ENCODE results near the gene STXBP1. TPM values are rescaled to one million over a fixed set of nuclear protein-coding genes. Genes with fewer than 3 reads are reported as not detected.

Gene STXBP1
- total RNA-seq, 1 donor from 2014 or later, result 5.2 TPM

DNA sequence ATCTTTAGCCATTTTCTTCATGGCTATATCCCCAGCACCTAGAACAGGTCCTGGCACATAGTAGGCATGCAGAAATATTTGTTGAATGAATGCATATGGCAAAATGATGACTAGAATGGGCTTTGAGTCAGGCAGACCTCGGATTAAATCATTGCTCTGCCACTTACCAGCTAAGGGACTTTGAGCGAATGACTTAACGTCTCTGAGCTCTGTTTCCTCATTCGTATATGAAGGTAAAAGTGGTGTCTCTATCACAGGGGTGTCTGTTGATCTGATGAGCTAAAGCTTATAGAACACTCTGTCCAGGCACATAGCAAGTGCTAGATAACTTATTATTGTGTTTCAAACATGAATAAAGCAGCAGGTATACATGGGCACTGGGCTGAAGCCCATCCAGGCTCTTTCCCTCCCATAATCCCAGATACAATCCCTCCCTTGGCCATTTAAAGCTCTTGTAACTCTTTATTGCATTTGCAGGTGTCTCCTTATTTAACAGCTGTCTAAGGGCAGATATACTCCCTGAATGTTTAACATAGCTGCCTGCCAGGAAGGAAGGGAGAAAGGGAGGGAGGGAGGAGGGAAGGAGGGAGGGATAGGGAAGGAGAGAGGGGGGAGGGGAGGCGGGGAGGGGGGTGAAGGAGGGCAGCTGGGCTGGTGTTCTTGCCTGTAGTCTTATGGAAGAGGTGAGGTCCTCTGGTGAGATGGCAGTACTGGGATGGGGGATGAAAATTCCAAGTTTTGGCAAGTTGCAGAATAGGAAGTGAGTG, 23.2 kb upstream of the STXBP1 start:
- Histone ChIP-seq H3K36me3 (ENCODE audit: control insufficient read depth in 3 of 3, insufficient read depth in 3 of 3, low read length in 3 of 3) (no peaks in the 10 kb centered on the region), H3K27me3 (ENCODE audit: control insufficient read depth in 3 of 3, insufficient read depth in 3 of 3, low read length in 3 of 3) (no peaks in the 10 kb centered on the region), H3K9me3 (ENCODE audit: control insufficient read depth in 3 of 3, low read length in 3 of 3) (no peaks in the 10 kb centered on the region), H3K9ac (ENCODE audit: low read depth in 1 of 3, low read length in 3 of 3) (no peak overlapping the region), H3K4me3 (ENCODE audit: low read length in 3 of 3) (no peak overlapping the region), H3K4me1 (ENCODE audit: control insufficient read depth in 3 of 3, insufficient read depth in 3 of 3, low read length in 3 of 3) (peaks cover 0 to 5% (median 0%) of the 10 kb centered on the region in 3 donors), H3K27ac (ENCODE audit: low read depth, low read length) (no peak overlapping the region)

DNA sequence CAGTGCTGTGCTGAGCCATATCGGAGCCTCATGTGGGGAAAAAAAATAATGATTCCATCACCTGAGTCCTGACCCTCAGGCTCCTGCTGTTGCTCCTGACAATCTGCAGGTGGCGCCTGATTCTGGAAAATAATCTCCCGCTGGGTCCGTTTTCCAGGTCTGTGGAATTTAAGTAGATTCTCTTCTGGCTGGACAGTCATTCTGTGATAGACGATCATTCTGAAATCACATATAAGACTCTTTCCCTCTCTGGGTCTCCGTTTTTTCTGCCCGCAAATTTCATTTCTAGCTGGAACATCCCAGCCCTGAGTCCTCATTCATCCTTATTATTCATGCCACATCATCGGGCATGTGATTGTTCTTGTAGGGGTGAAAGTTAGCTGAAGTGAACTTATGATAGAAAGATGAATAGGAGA, 22.1 kb upstream of the STXBP1 start:
- peaks cover 0 to 5% (median 0%) of the 10 kb centered on the region in 3 donors for H3K4me1 ChIP-seq (ENCODE audit: control insufficient read depth in 3 of 3, insufficient read depth in 3 of 3, low read length in 3 of 3)
- no peak overlapping the region for H3K4me3 ChIP-seq (ENCODE audit: low read length in 3 of 3)
- no peaks in the 10 kb centered on the region for H3K27me3 ChIP-seq (ENCODE audit: control insufficient read depth in 3 of 3, insufficient read depth in 3 of 3, low read length in 3 of 3)

DNA sequence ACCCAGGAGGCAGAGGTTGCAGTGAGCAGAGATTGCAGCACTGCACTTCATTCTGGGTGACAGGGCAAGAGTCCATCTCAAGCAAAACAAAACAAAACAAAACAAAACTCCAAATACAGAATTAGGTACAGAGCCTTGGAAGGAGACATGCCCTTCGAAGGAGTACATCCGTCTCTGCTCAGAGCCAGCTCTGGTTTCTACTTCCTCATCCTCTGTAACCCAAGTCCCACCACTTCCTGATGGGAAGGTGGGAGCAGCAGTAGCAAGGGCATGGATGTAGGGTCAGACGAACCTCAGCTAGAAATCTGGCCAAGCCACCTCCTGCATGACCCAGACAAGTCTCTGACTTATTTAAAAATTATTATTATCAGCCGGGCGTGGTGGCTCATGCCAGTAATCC, 16.5 kb upstream of the STXBP1 start:
- H3K9ac ChIP-seq (ENCODE audit: low read depth in 1 of 3, low read length in 3 of 3), result no peak overlapping the region
- no peaks in the 10 kb centered on the region for H3K36me3 ChIP-seq (ENCODE audit: control insufficient read depth in 3 of 3, insufficient read depth in 3 of 3, low read length in 3 of 3)
- H3K27me3 ChIP-seq (ENCODE audit: control insufficient read depth in 3 of 3, insufficient read depth in 3 of 3, low read length in 3 of 3), result peaks cover 0 to 4% (median 0%) of the 10 kb centered on the region in 3 donors
- no peak overlapping the region for H3K27ac ChIP-seq (ENCODE audit: low read depth, low read length)
- H3K4me1 ChIP-seq (ENCODE audit: control insufficient read depth in 3 of 3, insufficient read depth in 3 of 3, low read length in 3 of 3), result no peaks in the 10 kb centered on the region
- no peaks in the 10 kb centered on the region for H3K9me3 ChIP-seq (ENCODE audit: control insufficient read depth in 3 of 3, low read length in 3 of 3)
- H3K4me3 ChIP-seq (ENCODE audit: low read length in 3 of 3), result no peak overlapping the region

More for the DNA sequence above, 22.1 kb upstream of the STXBP1 start:
- H3K9me3 ChIP-seq (ENCODE audit: control insufficient read depth in 3 of 3, low read length in 3 of 3), result no peaks in the 10 kb centered on the region
- no peak overlapping the region for H3K27ac ChIP-seq (ENCODE audit: low read depth, low read length)
- no peaks in the 10 kb centered on the region for H3K36me3 ChIP-seq (ENCODE audit: control insufficient read depth in 3 of 3, insufficient read depth in 3 of 3, low read length in 3 of 3)
- H3K9ac ChIP-seq (ENCODE audit: low read depth in 1 of 3, low read length in 3 of 3), result no peak overlapping the region

DNA sequence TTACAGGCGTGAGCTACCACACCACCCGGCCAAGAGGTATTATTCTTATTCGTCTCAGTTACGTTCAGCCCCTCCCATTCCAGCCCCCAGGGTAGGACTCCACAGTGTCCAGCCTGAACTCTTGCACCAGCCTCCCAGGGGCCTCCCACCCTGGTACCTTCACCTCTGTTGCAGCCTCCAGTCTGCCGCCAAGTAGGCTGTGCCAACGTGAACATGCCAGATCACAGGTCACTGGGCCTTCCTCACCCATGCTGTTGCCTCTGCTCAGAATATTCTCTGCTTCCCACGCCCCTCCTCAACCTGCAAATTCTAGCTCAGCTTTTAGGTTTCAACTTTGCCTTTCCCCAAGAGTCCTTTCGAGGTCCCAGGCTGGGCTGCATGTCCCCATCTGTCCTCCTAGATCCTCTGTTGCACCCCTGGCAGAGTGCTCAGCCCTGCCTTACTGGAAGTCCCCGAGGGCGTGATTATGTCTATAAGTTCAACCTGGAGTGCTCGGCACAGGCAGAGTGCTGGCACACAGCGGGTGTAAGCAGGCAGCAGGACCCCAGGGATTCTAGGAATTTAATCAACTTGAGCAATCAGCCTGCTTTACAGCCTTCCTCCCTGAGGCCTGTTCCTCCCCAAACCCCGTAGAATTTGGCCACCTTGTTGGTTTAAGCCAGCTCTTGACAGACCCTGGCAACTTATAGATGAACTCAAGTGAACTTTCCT, 13.1 kb upstream of the STXBP1 start:
- no peak overlapping the region for H3K9ac ChIP-seq (ENCODE audit: low read depth in 1 of 3, low read length in 3 of 3)
- peaks cover 0 to 4% (median 0%) of the 10 kb centered on the region in 3 donors for H3K27me3 ChIP-seq (ENCODE audit: control insufficient read depth in 3 of 3, insufficient read depth in 3 of 3, low read length in 3 of 3)
- no peaks in the 10 kb centered on the region for H3K4me1 ChIP-seq (ENCODE audit: control insufficient read depth in 3 of 3, insufficient read depth in 3 of 3, low read length in 3 of 3)
- H3K4me3 ChIP-seq (ENCODE audit: low read length in 3 of 3), result no peak overlapping the region
- no peak overlapping the region for H3K27ac ChIP-seq (ENCODE audit: low read depth, low read length)
- H3K9me3 ChIP-seq (ENCODE audit: control insufficient read depth in 3 of 3, low read length in 3 of 3), result no peaks in the 10 kb centered on the region
- H3K36me3 ChIP-seq (ENCODE audit: control insufficient read depth in 3 of 3, insufficient read depth in 3 of 3, low read length in 3 of 3), result no peaks in the 10 kb centered on the region

DNA sequence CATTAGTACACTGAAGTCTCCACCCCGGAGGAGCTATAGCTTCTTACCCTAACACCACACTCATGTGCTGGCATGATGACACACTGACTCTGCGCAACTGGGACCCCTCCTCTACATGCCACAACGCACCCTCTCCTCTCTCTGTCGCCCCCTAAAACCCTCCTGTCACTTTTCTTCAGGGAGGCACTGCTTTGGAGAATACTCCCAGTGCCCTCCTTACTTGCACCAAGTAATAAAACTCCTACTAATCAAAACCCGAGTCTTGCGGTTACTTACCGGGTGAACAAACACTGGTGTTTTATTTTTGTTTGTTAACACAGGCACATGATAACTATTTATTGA, 12.6 kb upstream of the STXBP1 start:
- no peak overlapping the region for H3K4me3 ChIP-seq (ENCODE audit: low read length in 3 of 3)
- no peak overlapping the region for H3K27ac ChIP-seq (ENCODE audit: low read depth, low read length)
- no peak overlapping the region for H3K9ac ChIP-seq (ENCODE audit: low read depth in 1 of 3, low read length in 3 of 3)
- H3K27me3 ChIP-seq (ENCODE audit: control insufficient read depth in 3 of 3, insufficient read depth in 3 of 3, low read length in 3 of 3), result peaks cover 0 to 4% (median 0%) of the 10 kb centered on the region in 3 donors
- H3K4me1 ChIP-seq (ENCODE audit: control insufficient read depth in 3 of 3, insufficient read depth in 3 of 3, low read length in 3 of 3), result no peaks in the 10 kb centered on the region
- H3K36me3 ChIP-seq (ENCODE audit: control insufficient read depth in 3 of 3, insufficient read depth in 3 of 3, low read length in 3 of 3), result no peaks in the 10 kb centered on the region
- no peaks in the 10 kb centered on the region for H3K9me3 ChIP-seq (ENCODE audit: control insufficient read depth in 3 of 3, low read length in 3 of 3)

DNA sequence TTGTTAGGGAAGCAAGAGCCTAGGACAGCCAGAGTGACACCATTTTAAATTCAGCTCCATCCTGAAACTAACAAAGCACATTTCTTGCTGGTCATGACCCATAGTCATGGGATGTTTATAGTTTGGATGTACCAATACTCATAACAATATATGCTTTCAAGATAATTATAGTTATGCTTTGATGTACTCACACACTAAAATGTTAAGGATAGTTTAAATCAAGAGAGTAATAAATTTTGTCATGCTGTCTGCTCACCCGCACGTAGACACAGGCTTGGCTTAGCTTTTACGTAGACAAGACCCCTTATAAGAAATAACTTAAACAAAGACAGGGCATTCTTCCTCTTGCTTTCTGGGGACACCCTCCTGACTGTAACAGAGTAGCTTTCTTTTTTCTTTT, 8.9 kb upstream of the STXBP1 start:
- Histone ChIP-seq H3K4me1 (ENCODE audit: control insufficient read depth in 3 of 3, insufficient read depth in 3 of 3, low read length in 3 of 3) (peaks cover 9 to 18% (median 16%) of the 10 kb centered on the region in 3 donors), H3K36me3 (ENCODE audit: control insufficient read depth in 3 of 3, insufficient read depth in 3 of 3, low read length in 3 of 3) (no peaks in the 10 kb centered on the region), H3K9ac (ENCODE audit: low read depth in 1 of 3, low read length in 3 of 3) (no peak overlapping the region), H3K27me3 (ENCODE audit: control insufficient read depth in 3 of 3, insufficient read depth in 3 of 3, low read length in 3 of 3) (peaks cover 0 to 4% (median 0%) of the 10 kb centered on the region in 3 donors), H3K4me3 (ENCODE audit: low read length in 3 of 3) (no peak overlapping the region), H3K27ac (ENCODE audit: low read depth, low read length) (no peak overlapping the region), H3K9me3 (ENCODE audit: control insufficient read depth in 3 of 3, low read length in 3 of 3) (no peaks in the 10 kb centered on the region)

DNA sequence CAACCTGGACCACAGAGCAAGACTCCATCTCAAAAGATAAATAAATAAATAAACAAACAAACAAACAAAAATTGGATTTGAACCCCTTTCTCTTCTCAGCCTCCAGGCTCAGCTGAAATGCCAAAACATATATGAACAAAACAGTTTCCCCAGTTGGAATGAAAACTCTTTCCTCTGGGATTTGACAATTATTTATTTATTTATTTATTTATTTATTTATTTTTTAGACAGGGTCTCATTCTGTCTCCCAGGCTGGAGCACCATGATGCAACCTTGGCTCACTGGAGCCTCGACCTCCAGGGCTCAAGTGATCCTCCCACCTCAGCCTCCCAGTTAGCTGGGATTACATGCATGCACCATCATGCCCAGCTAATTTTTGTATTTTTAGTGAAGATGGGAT, 6.0 kb upstream of the STXBP1 start:
- Histone ChIP-seq H3K4me3 (ENCODE audit: low read length in 3 of 3) (no peak overlapping the region), H3K9me3 (ENCODE audit: control insufficient read depth in 3 of 3, low read length in 3 of 3) (no peaks in the 10 kb centered on the region), H3K4me1 (ENCODE audit: control insufficient read depth in 3 of 3, insufficient read depth in 3 of 3, low read length in 3 of 3) (peaks cover 14 to 25% (median 22%) of the 10 kb centered on the region in 3 donors), H3K27ac (ENCODE audit: low read depth, low read length) (no peak overlapping the region), H3K27me3 (ENCODE audit: control insufficient read depth in 3 of 3, insufficient read depth in 3 of 3, low read length in 3 of 3) (peaks cover 0 to 2% (median 0%) of the 10 kb centered on the region in 3 donors), H3K9ac (ENCODE audit: low read depth in 1 of 3, low read length in 3 of 3) (no peak overlapping the region), H3K36me3 (ENCODE audit: control insufficient read depth in 3 of 3, insufficient read depth in 3 of 3, low read length in 3 of 3) (no peaks in the 10 kb centered on the region)

DNA sequence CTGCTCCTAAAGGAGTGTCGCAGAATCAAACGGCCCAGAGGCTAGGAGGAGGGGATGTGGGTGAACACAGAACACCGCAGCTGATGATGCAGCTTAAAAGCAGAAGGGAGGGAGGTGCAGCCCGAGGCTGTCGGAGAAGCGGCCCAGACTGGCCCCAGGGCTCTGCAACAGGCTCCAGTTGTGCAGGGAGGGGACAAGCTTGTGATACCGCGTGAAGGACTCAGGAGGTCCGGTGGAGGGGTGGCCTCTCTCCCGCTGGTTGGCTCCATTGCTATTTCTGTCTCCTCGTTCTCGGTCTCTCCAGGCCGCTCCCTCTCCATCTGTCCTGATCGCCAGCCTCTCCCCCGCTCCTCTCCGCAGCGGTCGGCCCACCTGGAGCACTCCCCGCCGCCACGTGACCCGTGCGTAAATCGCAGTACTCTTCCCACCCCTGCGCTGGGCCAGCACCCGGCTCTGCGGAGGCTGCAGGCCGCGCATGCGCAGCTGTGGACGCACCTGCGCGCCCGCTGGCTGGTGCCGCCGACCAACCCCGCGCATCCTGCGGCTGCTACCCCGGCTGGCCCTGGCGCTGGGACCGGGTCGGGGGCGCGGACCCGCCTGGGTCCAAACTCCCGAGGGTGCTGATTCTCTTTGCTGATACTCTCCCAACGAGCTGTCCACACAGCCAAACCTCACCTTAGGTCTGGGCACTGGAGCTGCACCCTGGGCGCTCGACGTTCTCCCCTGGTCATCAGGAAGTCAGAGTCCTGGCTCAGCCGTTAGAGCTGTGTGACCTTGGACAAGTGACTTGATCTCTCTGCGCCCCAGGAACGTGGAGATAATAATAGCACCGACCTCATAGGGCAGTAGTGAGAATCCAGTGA, 3.7 kb upstream of the STXBP1 start:
- Histone ChIP-seq H3K27me3 (ENCODE audit: control insufficient read depth in 3 of 3, insufficient read depth in 3 of 3, low read length in 3 of 3) (peaks cover 0 to 2% (median 0%) of the 10 kb centered on the region in 3 donors), H3K27ac (ENCODE audit: low read depth, low read length) (peak overlapping the region; percentile 71), H3K4me1 (ENCODE audit: control insufficient read depth in 3 of 3, insufficient read depth in 3 of 3, low read length in 3 of 3) (peaks cover 22 to 37% (median 28%) of the 10 kb centered on the region in 3 donors), H3K36me3 (ENCODE audit: control insufficient read depth in 3 of 3, insufficient read depth in 3 of 3, low read length in 3 of 3) (no peaks in the 10 kb centered on the region), H3K9me3 (ENCODE audit: control insufficient read depth in 3 of 3, low read length in 3 of 3) (no peaks in the 10 kb centered on the region), H3K9ac (ENCODE audit: low read depth in 1 of 3, low read length in 3 of 3) (peak overlapping the region; percentile 72 to 90 (median 74)), H3K4me3 (ENCODE audit: low read length in 3 of 3) (peak overlapping the region; percentile 57 to 81 (median 79))

DNA sequence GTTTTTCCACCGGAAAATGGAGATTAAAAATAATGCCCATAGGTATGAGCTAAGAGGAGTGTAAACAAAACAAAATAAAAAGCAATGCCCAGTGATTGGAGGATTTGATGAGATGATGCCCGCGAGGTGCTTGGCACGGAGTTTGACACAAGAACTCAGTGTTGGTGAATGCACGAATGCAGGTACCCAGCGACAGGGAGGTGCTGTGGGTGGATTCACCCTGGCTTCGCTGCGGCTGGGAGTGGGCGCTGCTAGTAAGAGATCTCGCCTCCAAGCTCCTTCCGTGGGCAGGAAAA, 526 bp upstream of the STXBP1 start:
- Histone ChIP-seq H3K4me1 (ENCODE audit: control insufficient read depth in 3 of 3, insufficient read depth in 3 of 3, low read length in 3 of 3) (peaks cover 23 to 38% (median 31%) of the 10 kb centered on the region in 3 donors), H3K27ac (ENCODE audit: low read depth, low read length) (peak overlapping the region; percentile 68), H3K9me3 (ENCODE audit: control insufficient read depth in 3 of 3, low read length in 3 of 3) (no peaks in the 10 kb centered on the region), H3K4me3 (ENCODE audit: low read length in 3 of 3) (peak overlapping the region; percentile 88 to 94 (median 90)), H3K36me3 (ENCODE audit: control insufficient read depth in 3 of 3, insufficient read depth in 3 of 3, low read length in 3 of 3) (no peaks in the 10 kb centered on the region), H3K9ac (ENCODE audit: low read depth in 1 of 3, low read length in 3 of 3) (peak overlapping the region; percentile 81 to 88 (median 82)), H3K27me3 (ENCODE audit: control insufficient read depth in 3 of 3, insufficient read depth in 3 of 3, low read length in 3 of 3) (peaks cover 0 to 2% (median 0%) of the 10 kb centered on the region in 3 donors)

Data from skeletal muscle tissue (tissue), 4 donors.